M059J (cell line): ENCODE data around the gene ARMC5. TPM values are rescaled to one million over a fixed set of nuclear protein-coding genes. Genes with fewer than 3 reads are reported as not detected.
A peak's percentile ranks its signal among the peaks of the same experiment; 100 is the strongest.
"Not testable (repeated sequence)": the region's sequence is repeated elsewhere in the genome, so short reads cannot be mapped to it uniquely, and the experiment has no call there.

Experiments used
- DNase-seq: peaks from one replicate; pipeline ENCODE4 v3.0.0-alpha.2; 2012; ENCODE audit warnings: low read depth
- total RNA-seq: library from RNA; depleted of rRNA; stranded (reverse); fragments of >200 nt; shearing (Covaris generic); gene quantifications from 2 replicates; pipeline ENCODE4 v1.2.3, GENCODE V29; 2014

Gene ARMC5
- total RNA-seq, 1 experiment from 2014 or later, result 17.7 TPM

DNA sequence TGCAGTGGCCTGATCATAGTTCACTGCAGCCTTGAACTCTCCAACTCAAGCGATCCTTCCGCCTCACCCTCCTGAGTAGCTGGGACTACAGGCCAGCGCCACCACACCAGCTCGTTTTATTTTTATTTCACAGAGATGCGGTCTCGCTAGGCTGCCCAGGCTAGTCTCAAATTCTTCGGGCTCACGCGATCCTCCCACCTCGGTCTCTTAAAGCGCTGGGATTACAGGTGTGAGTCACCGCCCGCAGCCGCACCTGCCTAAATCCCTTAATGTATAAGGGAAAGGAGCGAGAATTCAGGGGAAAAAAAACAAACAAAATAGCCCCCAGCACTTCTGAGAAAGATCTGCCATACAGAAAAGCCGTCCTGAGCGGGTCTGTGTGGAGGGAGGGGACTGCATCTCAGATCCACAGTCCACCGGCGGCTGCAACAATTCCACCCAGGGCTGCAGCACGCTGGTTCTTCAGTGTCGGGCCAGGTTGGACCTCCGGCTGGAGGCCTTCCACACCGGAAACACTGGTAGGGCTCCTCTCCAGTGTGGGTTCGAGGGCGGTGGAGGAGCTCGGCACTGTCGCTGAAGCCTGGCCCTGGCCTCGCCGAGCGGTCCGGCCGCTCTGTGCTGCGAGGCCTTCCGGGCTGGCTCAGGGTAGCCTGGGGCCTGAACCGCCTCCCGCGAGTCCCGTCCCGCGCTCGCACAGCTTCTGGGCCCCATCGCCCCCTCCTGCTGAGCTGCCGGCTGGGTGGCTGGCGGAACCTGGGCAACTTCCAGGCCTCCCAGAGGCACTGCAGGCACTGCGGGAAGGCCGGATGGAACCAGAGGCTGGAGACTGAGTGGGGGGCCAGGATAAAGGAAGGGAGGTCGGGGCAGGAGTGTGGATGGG lies 23.7 kb upstream of the ARMC5 start:
- DNase-seq, result no peak

DNA sequence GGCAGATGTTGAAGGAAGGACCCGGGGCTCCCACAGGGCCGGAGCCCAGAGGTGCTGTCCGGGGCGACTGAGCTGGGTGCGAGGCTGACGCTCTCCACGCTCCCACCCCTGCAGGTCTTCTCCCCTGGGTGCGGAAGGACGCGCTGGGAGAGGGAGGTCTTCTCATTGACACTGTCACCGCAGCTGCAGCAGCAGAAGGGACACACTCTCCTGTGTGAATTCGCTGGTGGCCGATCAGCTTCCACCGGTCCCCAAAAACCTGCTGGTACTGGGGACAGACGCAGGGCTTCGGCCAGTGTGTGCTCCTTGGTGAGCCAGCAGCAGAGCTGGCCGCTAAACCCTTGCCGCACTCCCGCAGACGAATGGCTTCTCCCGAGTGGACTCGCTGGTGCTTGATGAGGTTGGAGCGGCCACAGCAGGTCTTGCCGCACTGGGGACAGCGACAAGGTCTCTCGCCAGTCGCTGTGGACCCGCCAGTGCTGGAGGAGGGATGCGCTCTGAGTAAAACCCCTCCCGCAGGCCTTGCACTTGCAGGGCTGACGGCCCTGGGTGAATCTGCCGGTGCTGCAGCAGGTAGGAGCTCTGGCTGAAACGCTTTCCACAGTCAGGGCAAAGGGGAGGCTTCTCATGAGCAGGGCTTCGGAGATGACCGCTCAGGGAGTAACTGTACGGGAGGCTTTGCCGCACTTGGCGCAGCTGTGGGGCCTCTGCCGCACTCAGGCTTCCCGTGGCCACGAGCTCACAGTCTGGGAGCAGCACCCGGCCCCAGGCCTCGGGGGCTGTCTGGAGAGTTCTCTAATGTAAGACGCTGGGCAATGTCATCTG lies 22.9 kb upstream of the ARMC5 start:
- DNase-seq, result no peak

DNA sequence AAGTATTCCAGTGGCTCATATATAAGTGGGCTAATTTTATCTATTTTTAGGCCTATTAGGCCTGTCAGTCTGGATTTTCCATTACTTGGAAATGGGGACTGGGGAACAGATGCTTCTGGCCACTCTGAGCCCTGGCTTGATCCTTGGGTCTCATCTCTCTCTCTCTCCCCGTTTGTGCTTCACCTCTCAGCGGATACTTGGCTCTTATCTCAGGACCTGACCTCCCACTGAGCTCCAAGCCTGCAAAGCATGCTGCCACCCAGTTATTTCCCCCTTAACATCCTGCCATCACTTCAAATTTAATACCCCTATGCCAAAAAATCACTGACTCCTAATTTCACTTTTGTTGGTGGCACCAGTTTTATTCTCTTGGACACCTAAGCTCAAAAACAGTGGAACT lies 20.9 kb upstream of the ARMC5 start:
- no peak for DNase-seq

DNA sequence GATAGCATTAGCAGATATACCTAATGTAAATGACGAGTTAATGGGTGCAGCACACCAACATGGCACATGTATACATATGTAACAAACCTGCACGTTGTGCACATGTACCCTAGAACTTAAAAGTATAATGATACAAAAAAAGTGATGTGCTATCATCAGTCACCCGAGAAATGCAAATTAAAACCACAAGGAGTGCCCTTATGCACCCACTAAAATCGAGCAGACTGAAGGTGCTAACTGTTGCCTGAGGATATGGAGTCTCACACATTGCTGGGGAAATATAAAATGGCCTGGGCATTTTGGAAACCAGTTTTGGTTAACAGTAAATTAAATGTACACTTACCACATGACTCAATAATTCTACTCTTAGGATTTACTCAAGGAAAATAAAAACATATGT lies 20.3 kb upstream of the ARMC5 start:
- DNase-seq, result not testable (repeated sequence)

DNA sequence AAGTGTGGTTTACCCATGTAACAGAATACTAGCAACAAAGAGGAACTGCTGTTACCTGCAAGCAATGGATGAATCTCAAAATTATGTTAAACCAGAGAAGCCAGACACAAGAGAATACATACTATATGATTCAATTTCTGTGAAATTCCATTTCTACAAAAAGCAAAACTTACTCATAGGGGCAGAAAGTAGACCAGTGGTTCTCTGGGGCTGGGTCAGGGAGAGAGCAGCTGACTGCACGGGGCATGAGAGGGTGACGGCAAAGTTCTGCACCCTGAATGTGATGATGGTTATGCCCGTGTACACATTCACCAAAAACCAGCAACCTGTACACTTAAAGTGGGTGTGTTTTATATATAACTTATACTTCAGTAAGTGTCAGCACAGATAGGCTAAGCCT lies 19.8 kb upstream of the ARMC5 start:
- no peak for DNase-seq

DNA sequence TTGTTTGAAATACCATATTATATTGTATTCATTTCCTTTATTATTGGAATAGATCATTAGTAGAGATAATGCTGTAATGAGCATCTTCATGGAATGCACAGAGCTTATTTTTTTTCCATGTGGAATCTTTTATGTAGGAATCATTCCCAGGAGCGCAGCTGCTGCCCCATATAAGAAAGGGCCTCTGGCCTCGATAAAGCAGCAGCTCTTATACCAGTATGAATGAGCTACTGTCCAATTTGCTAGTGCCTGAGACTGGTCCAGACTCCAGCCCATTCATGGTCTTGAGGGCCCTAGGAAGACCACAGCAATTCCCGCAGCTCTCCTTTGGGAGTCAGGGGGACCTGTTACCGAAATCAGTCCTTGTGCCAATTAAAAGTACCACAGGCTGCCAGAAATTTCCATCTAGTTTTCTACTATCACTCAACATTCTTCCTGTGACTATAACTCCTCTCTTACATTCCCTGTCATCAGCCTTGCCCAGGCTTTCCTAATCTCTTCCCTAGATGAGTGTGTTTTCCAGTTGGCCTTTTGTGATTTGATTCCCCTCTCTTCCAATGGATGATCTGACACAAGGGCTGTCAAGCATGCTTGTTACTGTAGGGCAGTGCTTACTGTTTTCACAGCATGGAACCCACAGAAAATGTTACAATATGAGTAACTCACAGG lies 18.7 kb upstream of the ARMC5 start:
- no peak for DNase-seq

DNA sequence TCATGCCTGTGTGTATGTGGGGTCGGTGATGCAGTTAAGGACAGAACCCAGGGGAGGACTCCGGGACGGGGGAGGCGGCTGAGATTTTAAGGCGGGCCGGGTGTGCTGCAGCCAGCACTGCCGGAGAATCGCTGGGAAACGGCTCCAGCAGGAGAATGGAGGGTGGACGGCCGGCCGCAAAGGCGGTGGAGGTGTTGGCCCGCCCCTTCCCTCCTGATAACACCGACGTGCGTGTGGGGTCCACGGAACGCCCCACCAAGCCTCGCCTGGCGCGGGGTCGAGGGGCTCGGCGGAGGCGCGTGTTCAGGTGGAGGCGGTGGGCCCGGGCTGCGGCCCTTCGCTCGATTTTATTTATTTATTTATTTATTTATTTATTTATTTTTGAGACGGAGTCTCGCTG lies 17.3 kb upstream of the ARMC5 start:
- DNase-seq, result no peak

DNA sequence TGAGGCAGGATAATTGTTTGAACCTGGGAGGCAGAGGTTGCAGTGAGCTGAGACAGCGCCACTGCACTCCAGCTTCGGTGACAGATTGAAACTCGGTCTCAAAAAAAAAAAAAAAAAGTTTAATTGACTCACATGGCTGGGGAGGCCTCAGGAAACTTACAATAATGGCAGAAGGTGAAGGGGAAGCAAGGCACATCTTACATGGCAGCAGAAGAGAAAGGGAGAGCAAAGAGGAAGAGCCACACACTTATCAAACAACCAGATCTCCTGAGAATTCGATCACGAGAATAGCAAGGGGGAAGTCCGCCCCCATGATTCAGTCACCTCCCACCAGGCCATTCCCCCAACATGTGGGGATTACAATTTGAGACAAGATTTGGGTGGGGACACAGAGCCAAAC lies 13.4 kb upstream of the ARMC5 start:
- not testable (repeated sequence) for DNase-seq

DNA sequence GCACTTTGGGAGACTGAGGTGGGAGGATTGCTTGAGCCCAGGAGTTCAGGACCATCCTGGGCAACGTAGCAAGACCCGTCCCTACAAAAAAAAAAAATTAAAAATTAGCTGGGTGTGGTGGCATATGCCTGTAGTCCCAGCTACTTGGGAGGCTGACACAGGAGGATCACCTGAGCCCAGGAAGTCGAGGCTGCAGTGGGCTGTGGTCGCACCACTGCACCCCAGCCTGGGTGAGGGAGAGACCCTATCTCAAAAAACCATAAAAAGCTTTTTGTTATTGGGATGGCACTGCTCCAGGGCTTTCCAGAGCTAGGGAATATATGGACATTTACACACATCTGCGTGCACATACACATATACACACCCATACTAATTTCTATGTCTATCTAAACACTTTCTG lies 8.1 kb upstream of the ARMC5 start:
- no peak for DNase-seq

DNA sequence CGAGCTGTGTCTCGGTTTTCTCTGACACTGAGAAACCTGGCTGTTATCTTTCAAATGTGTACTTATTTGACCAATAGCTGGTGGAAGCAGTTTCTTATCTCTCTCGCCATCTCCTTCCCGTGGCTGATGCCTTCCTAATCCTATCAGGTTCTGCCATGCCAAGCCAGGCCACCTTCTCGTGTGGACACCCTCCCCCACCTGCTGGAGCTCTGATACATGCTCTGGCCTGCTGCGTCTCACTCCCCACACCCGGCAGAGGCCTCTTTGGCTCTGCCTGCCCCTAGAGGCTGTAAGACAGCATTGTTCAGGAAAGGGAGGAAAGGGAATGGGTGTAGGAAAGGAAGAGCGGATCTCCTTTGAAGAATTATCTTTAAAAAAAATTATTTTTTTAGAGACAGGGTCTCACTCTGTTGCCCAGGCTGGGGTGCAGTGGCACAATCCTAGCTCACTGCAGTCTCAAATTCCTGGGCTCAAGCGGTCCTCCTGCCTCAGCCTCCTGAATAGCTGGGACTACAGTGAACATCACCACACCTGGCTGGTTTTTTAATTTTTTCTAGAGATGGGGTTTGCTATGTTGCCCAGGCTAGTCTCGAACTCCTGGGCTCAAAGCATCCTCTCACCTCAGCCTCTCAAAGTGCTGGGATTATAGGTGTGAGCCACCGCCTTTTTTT lies 7.5 kb upstream of the ARMC5 start:
- peak; percentile 69 for DNase-seq

DNA sequence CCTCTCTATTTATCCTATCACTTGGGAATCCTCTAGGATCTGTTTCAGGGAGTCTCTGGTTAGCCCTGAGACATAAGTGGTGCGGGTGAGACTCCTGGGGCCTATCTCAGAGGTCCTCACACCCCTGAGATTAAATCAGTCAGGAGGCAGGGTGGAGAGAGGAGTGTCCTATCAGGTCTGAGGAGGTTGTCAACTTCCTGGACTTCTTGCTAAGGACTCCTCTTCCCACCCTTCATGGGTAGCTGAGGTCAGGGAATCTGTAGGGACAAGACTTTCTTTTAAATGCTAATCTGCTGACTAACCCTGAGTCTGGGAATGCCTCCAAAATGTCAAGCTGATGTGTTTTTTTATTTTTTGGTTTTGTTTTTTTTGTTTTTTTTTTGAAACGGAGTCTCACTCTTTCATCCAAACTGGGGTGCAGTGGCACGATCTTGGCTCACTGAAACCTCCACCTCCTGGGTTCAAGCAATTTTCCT lies 6.6 kb upstream of the ARMC5 start:
- DNase-seq, result peak; percentile 95

DNA sequence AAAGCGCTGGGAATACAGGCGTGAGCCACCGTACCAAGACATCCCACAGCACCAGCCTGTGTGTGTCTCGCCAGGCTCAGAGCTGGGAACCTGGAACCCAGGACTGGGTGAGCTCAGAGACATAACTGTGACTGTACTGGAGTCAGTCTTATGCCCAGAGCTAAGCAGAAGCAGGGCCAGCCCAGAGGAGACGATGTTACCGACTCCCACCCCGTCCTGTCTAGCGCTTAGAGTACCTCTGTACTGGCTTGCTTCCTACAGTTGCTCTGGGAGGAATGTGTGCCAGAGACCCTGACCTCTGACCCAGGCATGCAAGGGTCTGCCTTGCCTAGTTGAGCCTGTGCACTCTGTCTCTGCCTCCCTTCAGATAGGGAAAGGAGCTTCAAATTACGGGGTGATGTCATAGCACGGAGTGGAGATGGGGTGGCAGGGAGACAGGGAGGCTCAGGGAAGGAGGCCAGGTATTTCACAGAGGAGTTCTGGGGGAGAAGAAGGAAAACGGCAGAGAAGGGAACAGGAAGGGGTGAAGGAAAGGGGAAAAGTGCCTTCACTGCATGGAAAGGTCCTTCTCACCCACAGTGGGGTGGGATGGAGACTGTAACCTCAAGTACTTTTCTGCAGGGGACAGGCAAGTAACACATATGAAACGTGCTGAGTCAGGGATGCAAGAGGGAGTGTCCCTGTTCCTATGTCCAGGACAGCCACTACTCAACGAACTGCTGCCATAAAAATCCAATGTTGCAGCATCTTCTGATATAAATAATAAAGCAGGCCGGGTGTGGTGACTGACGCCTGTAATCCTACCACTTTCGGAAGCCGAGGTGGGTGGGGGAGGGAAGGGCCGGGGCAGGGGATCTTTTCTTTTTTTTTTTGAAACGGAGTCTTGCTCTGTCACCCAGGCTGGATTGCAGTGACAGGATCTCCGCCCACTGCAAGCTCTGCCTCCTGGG lies 5.8 kb upstream of the ARMC5 start:
- DNase-seq, result peak; percentile 82

DNA sequence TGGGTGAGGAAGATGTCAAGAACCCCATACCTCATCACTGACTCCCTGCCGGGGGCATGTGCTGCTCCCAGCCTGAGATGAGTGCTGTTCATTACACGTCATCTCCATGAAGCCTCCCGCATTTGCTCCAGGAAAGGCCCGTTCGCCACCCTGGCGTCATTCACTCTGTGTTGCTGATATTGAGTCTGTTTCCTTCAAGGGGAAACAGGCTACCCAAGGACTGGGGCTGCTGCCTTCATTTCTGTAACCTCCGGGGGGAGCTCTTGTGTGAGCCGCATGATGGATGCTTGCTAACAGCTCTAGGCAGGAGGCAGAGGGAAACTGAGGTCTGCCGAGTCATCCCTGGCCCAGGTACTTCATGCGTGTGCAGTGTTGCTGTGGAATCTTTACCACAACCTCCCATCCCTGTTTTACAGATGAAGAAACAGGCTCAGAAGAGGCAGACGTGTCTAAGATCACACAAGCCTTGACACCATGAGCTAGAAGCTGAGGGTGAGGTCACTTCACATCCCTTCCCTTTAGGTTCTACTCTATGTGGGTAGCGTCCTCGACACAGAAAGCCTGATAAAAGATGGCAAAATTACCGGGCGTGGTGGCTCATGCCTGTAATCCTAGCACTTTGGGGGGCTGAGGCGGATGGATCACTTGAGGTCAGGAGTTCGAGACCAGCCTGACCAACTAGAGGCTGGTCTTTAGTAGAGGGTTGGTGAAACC lies 3.5 kb upstream of the ARMC5 start:
- DNase-seq, result peak; percentile 27

DNA sequence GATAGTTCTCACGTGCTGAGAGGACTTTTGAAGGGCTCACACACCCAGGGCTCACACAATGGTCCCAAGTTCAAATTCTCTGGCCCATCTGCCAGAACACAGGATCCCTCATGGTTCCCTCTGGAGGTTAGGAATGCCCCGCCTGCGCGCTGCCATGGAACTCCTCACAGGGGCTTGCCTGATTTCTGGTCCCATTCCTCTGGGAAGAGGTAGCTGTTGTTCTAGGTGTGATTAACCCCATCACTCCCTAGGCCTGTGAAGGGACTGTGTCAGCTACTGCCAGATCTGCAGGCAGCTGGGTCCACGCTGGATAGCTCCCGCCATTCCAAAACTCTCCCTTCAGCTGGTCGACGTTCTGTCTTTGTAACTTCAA lies 2.3 kb upstream of the ARMC5 start:
- no peak for DNase-seq

DNA sequence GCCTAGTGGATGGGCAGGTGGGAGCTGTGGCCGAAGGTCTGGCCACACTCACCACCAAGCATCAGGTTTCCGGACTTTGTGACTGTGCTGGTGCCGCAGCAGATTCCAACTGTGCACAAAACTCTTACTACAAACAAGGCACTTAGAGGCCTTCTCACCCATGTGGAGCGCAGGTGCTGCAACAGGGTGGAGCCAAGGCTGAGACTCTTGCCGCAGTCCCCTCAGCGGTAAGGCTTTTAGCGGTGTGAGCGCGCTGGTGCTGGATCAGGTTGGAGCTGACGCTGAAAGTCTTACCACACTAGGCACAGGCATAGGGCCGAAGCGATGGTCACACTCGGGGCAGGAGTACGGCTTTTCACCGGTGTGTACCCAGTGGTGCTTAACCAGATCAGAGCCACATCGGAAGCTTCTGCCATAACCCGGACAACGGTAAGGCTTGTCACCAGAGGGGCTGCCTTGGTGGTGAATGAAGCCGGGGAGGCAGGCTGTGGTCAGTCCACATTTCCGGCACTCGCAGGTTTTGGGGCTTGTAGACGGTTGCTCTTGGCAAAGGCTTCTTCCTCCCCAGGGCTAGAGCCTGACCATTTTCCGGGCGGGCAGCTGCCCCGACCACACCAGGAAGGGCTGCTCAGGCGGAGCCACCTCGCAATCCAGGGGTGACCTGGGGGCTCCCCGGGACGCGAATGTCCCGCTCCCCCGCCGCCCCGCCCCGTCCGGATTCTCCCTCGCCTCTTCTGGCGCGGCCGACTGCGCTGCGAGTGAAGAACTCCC lies 1.0 kb upstream of the ARMC5 start:
- DNase-seq, result peak; percentile 69

DNA sequence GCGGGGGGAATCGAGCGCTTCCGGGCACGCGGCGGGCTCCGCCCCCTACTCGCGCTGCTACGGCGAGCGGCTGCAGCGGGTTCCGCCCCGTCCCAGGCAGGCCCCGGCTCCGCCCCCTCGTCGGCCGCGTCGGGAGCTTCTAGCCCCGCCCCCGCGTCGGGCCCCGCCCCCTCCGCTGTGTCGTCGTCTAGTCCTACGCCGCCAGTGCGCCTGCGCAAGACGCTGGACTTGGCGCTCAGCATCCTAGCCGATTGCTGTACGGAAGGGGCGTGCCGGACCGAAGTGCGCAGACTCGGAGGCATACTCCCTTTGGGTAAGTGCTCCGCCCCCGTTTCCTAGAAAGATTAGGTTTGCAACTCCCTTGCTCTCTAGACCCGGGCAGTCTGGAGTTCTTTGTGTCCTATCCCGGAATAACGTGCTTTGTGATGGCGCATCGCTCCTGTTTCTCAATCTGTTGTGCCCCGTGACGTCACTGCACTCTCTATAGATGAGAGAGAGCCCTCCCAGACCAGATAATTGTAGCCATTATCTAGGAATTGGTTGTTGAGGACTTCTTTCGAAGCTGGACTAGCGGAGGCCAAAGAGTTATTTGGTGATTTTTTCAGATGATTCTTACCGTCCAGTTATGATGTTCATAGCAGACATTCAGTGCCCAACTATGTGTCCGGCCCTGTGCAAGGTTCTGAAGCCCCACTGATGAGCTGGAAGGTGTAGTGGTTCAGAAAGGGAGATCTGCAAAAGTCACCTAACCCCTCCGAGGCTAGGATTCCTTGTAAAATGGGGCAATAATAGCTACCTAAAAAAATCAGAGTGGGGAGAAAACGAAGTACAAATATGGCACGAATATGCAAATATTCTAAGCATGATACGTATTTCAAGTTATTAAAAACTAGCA lies 633 bp downstream of the ARMC5 start:
- DNase-seq, result peak; percentile 98

DNA sequence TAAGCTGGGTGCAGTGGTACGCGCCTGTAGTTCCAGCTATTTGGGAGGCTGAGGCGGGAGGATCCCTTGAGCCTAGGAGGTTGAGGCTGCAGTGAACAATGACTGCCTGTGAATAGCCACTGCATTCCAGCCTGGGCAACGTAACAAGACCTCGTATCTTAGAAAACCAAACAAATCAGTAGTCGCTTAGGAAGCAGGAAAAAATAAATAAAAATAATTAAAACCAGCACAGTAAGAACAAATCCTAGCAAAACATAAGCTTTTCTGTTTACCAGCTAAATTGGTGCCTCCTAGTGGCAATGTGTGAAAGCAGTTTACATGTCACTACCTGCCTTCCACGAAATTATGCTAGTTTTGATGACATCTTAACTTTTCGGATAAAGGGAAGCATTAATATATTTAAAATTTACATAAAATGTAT lies 1.3 kb downstream of the ARMC5 start:
- DNase-seq, result peak; percentile 58
